Renal cortex interstitium (tissue), 15 donors: ENCODE results near the gene PDHX. TPM values are rescaled to one million over a fixed set of nuclear protein-coding genes. Genes with fewer than 3 reads are reported as not detected.
"Not testable (repeated sequence)": the region's sequence is repeated elsewhere in the genome, so short reads cannot be mapped to it uniquely, and the experiment has no call there.

ENCODE experiments used
- DNase-seq, 11 donors: peaks; one replicate each; pipeline ENCODE4 v3.0.0-alpha.2; 2013; ENCODE audit warnings: low read depth in 9 of 11, low spot score in 4 of 11; ENCODE audit errors: extremely low read depth in 1 of 11
- long read RNA-seq, 16 experiments: transcript quantifications; one replicate each; lab custom pipeline, GENCODE V29; 2026
- polyA plus RNA-seq, 3 donors: library from polyadenylated mRNA; unstranded; fragments of 120-200 nt; gene quantifications; one replicate each; pipeline ENCODE4 v1.2.1, GENCODE V29; 2013; ENCODE audit not compliant: insufficient read length in 3 of 3

PDHX gene
- 10 to 100 TPM; 36.1 to 38.5 (median 37.3) TPM for polyA plus RNA-seq
- long read RNA-seq, donor 1, transcript PDHX-201 (11 exons, 2,389 nt): major isoform, 7 of 57 reads
- long read RNA-seq, donor 1, partial matches to known transcripts: 13 of 57 reads
- long read RNA-seq, donor 1, other reads (novel, unspliced or antisense): 37 of 57 reads
- long read RNA-seq, donor 2, partial matches to known transcripts: 0 of 4 reads
- long read RNA-seq, donor 2, other reads (novel, unspliced or antisense): 0 of 4 reads
- long read RNA-seq, donor 3, transcript PDHX-201 (11 exons, 2,389 nt): major isoform, 9 of 45 reads
- long read RNA-seq, donor 3, partial matches to known transcripts: 36 of 45 reads
- long read RNA-seq, donor 3, other reads (novel, unspliced or antisense): 0 of 45 reads
- long read RNA-seq, donor 4, transcript PDHX-201 (11 exons, 2,389 nt): major isoform, 8 of 79 reads
- long read RNA-seq, donor 4, partial matches to known transcripts: 25 of 79 reads
- long read RNA-seq, donor 4, other reads (novel, unspliced or antisense): 45 of 79 reads
- long read RNA-seq, donor 5: 0 reads
- long read RNA-seq, donor 6, transcript PDHX-201 (11 exons, 2,389 nt): major isoform, 5 of 38 reads
- long read RNA-seq, donor 6, partial matches to known transcripts: 32 of 38 reads
- long read RNA-seq, donor 6, other reads (novel, unspliced or antisense): 0 of 38 reads
- long read RNA-seq, donor 7, transcript PDHX-201 (11 exons, 2,389 nt): major isoform, 5 of 5 reads
- long read RNA-seq, donor 7, partial matches to known transcripts: 0 of 5 reads
- long read RNA-seq, donor 7, other reads (novel, unspliced or antisense): 0 of 5 reads
- long read RNA-seq, donor 8, transcript PDHX-201 (11 exons, 2,389 nt): major isoform, 7 of 22 reads
- long read RNA-seq, donor 8, partial matches to known transcripts: 14 of 22 reads
- long read RNA-seq, donor 8, other reads (novel, unspliced or antisense): 0 of 22 reads
- long read RNA-seq, donor 9, transcript PDHX-201 (11 exons, 2,389 nt): major isoform, 8 of 8 reads
- long read RNA-seq, donor 9, partial matches to known transcripts: 0 of 8 reads
- long read RNA-seq, donor 9, other reads (novel, unspliced or antisense): 0 of 8 reads
- long read RNA-seq, donor 10, partial matches to known transcripts: 45 of 51 reads
- long read RNA-seq, donor 10, other reads (novel, unspliced or antisense): 0 of 51 reads
- long read RNA-seq, donor 11, transcript PDHX-201 (11 exons, 2,389 nt): major isoform, 8 of 39 reads
- long read RNA-seq, donor 11, partial matches to known transcripts: 12 of 39 reads
- long read RNA-seq, donor 11, other reads (novel, unspliced or antisense): 19 of 39 reads
- long read RNA-seq, donor 12, partial matches to known transcripts: 20 of 21 reads
- long read RNA-seq, donor 12, other reads (novel, unspliced or antisense): 0 of 21 reads
- long read RNA-seq, donor 13: 0 reads
- long read RNA-seq, donor 14, partial matches to known transcripts: 6 of 10 reads
- long read RNA-seq, donor 14, other reads (novel, unspliced or antisense): 0 of 10 reads
- long read RNA-seq, donor 15, partial matches to known transcripts: 0 of 4 reads
- long read RNA-seq, donor 15, other reads (novel, unspliced or antisense): 0 of 4 reads
- long read RNA-seq, donor 16, transcript PDHX-201 (11 exons, 2,389 nt): major isoform, 21 of 83 reads
- long read RNA-seq, donor 16, partial matches to known transcripts: 60 of 83 reads
- long read RNA-seq, donor 16, other reads (novel, unspliced or antisense): 0 of 83 reads

DNA sequence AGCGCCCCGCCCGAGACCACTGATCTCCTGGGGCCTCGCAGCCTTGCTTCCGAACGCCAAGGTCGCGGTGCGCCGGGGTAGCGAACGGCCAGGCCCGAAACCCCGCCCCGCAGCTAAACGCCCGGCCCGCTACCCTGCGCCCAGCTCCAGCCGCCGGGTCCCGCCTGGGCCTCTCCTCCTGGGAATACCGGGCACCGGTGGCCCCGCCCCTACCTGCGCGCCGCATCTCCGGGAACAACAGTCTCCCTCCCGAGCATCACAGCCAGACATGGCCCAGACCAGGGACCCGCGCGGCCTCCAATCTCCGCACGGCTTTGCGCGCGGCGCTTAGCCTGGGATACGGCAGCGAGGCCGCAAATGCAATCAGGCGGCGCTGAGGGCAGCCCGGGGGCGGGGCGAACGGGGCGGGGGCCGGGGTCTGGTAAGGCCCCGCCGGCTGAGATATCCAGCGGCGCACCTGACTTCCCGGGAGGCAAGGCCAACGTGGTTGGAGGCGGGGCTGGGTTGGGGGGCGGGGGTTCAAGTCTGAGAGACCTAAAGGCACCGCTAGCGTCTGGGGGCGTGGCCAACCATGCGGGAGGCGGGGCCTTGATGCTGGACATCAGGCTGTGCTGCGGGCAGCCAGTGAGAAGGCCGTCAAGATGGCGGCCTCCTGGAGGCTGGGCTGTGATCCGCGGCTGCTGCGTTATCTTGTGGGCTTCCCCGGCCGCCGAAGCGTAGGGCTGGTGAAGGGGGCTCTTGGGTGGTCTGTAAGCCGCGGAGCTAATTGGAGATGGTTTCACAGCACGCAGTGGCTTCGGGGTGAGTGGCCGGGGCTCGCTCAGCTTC, at the start of gene PDHX, which contains the start of gene APIP:
Gene PDHX (plus strand): TSS at position 604 of the 828 bp plus-strand sequence. CDS start 38 bp downstream, at position 642.
Gene APIP (minus strand): TSS at position 365 of the 828 bp plus-strand sequence. CDS start 95 bp downstream, at position 270.
- DNase-seq: peak; percentile 89 to 99 (median 96)

DNA sequence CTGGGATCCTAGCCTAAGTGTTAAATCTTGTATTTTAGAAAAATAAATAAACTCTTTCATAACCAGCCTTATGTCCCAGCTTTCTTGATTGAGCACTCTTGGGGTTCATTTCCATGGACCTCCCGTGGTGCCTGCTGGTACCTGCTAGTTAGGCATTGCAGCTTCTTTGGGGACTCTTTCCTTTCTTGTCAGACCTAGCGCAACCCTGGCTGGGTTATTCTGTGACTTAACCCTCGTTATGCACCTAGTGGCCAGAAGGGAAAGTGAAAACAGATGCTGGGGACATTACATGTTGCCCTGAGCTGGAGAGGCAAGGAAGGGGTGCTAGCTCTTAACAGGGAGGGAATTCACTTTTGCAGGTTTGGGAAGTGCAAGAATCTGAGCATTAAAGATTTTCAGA, 47.0 kb upstream of the PDHX start:
- DNase-seq: no peak

DNA sequence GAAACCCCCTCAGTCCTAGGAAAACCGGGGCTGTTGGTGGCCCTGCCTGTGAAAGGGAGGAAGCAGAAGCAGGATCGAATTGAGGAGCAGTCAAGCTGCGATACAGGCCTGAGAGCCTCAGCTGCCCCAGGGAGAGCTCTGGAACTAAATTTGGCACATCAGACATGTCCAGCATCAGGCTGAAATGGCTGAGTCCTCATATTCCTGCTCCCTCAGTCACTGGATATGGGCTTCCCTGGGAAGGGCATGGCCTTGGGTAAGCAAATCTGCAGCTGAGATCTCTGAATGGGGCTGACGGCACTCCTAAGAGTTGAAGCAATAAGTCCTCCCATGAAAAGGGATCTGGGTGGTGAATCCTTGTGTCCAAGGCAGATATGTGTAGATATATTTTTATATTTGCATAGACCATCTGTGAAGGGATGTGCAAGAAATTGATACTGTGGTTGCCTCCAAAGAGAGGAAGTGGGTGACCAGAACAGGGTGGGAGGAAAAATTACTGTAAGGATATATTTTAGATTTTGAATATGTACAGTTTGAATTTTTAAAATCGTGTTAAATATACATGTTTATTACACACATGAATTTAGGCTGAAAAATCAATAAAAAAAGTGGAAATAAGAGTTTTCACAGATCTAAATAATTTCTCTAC, 45.7 kb upstream of the PDHX start:
- DNase-seq: no peak

DNA sequence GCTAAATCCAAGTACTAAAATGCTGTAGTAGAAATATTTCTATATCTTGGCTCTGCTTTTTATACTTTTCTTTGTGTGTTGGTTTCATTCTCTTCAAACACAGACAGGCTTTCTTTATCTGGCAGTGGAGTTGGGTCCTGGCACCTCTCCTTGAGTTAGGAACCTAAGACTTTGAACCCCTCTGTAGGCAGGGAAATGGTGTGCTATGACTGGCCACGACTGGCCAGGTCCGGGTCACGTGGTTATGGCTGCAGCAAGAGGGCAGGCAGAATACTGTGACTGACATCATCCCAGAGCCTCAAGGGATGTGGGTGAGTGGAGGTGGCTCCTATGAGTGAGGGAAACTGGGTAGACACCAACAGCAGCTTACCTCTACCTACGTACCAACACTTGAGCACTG, 42.2 kb upstream of the PDHX start:
- no peak for DNase-seq

DNA sequence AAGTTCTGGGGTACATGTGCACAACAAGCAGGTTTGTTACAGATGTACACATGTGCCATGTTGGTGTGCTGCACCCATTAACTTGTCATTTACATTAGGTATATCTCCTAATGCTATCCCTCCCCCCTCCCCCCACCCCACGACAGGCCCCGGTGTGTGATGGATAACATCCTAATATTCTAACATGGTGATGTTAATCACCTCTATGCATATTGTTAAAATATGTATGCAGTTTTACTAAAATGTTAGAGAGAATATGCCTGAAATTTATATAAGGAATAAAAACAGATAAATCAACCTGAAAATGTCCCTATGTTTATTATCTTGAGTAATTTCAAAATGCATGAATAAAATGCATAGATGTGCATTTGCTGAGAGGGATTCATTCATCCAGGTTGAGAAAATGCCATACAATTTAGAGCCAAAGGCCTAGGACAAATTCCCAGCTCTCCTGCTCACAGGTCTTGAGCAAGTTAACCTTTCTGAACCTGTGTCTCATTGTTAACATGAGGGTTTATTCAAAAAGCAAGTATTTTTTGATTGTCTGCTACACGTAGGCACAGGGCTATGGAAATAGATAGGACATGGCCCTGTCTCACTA, 38.9 kb upstream of the PDHX start:
- no peak for DNase-seq

DNA sequence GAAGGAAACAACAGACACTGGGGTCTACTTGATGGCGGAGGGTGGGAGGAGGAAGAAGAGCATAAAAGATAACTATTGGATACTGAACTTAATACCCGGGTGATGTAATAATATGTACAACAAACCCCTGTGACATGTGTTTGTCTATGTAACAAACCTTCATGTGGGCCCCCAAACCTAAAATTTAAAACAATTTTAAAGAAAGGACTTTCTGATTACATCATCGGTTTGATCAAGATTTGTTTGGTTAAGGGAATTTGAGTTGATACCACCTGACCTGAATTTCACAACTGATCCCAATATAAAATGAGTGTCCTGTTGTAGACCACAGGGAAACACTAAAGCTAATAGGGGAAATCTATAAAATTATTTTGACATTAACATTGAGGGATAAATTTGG, 34.5 kb upstream of the PDHX start:
- no peak for DNase-seq

DNA sequence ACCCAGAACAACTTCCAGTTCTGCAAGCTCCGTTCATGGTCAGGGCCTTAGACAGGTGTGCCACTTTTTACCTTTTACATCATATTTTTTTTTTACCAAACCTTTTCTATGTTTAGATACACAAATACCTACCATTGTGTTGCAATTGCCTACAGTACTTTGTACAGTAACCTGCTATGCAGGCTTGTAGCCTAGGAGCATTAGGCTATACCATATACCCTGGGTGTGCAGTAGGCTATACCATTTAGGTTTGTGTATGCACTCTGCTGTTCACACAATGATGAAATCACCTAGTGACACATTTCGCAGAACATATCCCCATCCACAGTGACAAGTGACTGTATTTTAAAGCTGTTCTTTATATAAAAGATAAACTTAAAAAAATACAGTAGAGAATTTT, 29.8 kb upstream of the PDHX start:
- DNase-seq: no peak

DNA sequence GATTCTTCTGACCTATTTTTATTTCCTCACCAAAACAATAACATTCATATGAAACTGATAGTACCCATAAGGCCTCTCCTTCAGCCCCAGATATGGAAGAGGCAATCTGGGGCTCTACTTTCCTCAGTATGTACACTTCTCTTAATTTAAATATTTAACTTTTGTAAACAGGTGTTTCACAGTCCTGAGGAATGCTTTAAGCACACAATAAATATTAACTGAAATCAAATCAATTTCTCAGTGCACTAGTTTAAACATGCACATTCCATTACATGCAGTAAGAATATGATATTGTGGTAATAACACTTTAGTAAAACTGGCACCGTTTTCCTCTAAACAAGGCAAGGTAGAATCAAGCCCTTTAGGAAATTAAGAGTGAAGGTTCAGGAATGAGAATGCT, 29.2 kb upstream of the PDHX start:
- no peak for DNase-seq

DNA sequence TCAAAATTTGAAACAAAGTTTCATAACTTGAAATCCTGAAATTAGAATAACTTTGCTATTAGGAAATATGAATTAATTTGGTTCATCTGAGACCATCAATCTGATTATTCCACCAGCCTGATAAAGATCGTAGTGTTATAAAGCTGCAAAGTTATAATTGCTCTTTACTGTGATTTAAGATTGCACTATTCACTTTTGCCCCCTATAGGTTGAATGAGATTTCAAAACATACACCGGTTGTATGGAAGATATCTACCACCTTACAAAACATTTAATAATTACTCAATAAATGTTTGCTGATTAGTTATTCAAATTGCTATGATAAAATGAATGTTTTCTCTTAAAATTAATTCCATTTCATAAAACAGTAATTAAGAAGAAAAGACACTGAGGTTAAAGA, 26.3 kb upstream of the PDHX start:
- DNase-seq: no peak

DNA sequence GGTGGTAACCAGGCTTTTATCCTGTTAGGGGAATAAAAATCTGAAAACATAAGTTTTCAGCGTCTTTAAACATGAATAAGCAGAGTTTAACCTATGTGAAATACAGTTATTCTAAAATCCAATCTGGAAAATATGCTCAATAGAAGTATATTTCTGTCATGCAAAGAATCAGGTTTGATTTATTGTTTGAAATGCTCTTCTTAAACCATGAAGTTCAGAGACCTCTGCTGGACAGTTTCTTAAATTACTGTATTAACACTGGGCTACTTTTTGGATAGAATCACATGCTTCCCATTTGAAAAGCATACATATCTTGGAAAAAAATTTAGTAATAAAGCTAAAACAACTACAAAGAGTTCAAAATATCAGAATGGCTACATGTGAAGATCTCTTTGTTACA, 25.6 kb upstream of the PDHX start:
- peak in 5 of 11 donors; percentile 13 to 20 (median 16) for DNase-seq

DNA sequence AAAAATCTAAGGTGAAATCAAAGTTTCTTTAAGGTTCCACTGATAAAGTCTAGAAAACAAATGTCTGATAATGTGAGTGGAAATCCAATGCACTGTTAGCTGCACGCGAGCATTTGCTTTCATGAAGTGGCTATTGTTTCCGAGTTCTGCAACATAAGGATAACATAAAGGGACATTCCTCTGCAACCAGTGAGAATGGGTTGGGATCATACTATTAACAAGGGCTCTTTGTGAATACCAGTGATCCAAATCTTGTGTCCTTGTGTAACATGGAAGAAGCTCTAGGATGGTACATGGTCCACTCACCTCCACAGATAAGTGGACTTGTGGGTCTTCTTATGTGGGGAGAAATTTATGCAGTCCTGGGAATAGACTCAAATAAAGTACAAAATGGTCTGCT, 24.8 kb upstream of the PDHX start:
- DNase-seq: no peak

DNA sequence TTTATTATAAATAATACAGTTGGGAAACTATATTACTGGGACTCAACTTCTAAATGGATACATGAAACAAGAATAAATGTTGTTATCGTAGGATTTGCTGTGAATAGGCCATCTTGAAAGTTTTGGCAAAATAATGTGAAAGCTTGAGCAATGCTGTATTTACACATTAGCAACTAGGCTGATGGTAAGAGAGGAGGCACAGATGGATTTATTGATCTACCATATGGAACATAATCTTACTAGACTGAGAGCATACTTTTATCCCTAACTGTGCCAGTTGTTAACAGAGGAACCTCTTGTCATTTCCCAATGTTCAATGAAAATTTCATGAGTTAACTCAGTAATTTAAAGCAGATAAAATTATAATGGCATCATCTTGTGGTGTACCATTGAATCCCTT, 23.0 kb upstream of the PDHX start:
- no peak for DNase-seq

DNA sequence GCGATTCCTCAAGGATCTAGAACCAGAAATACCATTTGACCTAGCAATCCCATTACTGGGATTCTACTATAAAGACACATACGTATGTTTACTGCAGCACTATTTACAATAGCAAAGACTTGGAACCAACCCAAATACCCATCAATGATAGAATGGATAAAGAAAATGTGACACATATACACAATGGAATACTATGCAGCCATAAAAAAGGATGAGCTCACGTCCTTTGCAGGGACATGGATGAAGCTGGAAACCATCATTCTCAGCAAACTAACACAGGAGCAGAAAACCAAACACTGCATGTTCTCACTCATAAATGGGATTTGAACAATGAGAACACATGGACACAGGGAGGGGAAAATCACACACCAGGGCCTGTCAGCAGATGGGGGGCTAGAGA, 20.2 kb upstream of the PDHX start:
- not testable (repeated sequence) for DNase-seq

DNA sequence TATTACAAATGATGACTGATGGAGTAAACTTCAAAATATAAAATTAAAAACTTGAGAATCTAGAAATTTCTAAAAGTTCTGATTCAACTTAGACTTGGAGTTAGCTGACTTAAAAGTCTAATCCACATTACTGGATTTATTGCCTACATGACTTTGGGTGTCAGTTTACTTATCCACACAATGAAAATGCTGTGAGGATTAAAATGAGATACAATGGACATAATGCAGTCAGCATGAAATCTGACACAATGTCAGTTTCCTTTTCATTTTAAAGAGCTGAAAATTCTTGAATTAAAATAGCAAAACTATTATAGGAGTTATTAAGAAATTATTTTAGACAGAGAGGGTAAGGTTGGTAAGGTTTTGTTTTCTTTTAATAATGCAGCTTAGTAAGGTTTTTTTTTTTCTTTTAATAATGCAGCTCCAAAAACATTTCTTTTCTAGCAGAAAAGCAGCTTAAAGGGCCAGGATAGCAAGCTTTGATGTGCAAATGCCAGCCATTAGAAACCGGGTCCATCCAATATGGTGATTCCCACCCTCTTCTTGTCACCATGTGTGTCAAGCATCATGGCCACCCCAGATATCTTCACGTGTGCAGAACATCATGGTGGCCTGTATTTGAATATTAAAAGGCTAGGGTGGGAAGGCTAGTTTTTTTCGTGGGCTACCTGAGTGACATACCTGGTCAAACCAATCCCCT, 19.1 kb upstream of the PDHX start:
- DNase-seq: no peak

DNA sequence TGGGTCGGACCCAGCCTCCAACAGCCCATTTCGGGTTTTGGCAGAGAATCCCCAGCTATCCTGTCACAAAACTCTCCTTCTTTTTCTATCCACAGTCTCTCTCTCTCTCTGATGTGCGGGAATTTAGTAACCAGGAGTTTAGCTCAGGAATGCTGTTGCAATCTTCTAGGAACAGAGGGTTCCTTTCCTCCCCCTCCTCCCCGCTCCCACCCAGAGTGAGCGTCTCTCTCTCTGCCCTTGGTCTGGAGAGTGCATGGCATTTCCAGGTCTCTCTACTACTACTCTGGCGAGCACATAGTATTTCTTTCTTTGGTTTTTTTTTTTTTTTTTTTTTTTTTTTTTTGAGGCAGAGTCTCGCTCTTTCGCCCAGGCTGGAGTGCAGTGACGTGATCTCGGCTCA, 17.9 kb upstream of the PDHX start:
- no peak for DNase-seq

DNA sequence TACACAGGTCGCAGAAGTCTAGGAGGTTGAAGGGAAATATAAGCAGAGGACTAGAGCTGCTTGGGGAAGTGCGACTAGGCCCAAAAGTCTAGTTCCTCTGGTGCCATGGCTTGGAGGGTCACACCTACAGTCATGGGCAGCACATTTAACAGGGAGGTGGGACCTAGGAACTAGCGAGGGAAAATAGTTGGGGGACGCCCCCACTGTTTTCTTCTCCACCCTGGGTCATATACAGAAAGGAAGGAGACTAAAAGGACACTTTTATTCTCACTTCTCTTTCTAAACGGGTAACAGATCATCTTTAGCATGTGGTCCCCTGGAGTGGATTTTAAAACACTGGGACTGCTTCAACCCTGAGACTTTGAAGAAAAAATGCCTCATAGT, 16.8 kb upstream of the PDHX start:
- peak in 1 of 11 donors; percentile 7 for DNase-seq
